ENCODE results near the gene ERC1. TPM values are rescaled to one million over a fixed set of nuclear protein-coding genes. Genes with fewer than 3 reads are reported as not detected.

The ERC1 gene
- total and polyA plus RNA-seq, 8 donors: 34.9 to 64.9 (median 40.8) TPM

- intact Hi-C loops (cut with DNase I): no loop called here
- no peaks in the 10 kb centered on the region for H3K36me3 ChIP-seq
- no peak for DNase-seq
- H3K9me3 ChIP-seq: peaks cover 0 to 21% of the 10 kb centered on the region in 2 donors
- no peak overlapping the region for H3K27ac ChIP-seq
- H3K4me1 ChIP-seq: no peaks in the 10 kb centered on the region
- H3K27me3 ChIP-seq: no peaks in the 10 kb centered on the region
- H3K4me3 ChIP-seq: no peak overlapping the region
- no peak for ATAC-seq
- TF ChIP-seq, protein P1, sequence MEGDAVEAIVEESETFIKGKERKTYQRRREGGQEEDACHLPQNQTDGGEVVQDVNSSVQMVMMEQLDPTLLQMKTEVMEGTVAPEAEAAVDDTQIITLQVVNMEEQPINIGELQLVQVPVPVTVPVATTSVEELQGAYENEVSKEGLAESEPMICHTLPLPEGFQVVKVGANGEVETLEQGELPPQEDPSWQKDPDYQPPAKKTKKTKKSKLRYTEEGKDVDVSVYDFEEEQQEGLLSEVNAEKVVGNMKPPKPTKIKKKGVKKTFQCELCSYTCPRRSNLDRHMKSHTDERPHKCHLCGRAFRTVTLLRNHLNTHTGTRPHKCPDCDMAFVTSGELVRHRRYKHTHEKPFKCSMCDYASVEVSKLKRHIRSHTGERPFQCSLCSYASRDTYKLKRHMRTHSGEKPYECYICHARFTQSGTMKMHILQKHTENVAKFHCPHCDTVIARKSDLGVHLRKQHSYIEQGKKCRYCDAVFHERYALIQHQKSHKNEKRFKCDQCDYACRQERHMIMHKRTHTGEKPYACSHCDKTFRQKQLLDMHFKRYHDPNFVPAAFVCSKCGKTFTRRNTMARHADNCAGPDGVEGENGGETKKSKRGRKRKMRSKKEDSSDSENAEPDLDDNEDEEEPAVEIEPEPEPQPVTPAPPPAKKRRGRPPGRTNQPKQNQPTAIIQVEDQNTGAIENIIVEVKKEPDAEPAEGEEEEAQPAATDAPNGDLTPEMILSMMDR (IDR thresholded peaks at IDR 0.05): no peak
Measured at GRCh38 chr12:1422604-1423315, 431.7 kb downstream of the ERC1 start.

DNA sequence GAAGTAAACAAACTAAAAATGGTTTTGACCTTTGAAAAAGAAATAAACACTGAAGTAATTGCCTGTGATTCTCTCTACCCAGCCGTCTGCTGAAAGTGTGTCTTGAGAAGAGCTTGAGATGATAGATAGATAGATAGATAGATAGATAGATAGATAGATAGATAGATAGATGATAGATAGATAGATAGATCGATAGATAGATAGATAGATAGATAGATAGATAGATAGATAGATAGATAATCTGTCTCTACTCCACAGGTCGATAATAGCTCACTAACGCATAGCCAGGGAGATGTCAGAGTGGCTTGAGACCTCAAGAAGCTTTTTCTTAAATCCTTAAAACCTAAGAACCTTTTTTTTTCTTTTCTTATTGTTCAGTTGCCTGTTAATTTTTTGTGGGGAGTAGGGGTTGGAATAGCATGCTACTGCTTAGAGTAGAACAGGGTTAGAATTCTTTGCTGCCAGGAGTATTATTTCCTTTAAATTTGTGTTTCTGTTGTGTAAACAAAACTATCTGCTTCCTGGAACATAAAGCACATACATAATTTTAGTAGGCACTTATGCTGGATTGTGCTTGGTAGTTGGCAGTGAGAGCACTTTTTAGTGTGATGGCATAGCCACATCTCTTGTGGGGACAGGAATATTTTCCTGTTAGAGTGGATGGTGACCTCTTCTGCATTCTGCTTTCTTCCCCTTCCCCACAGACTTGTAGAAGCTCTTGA lies 433.8 kb downstream of the ERC1 start:
- intact Hi-C loops (cut with DNase I): no loop called here
- ATAC-seq (no peak), DNase-seq (no peak)
- Histone ChIP-seq H3K36me3 (no peaks in the 10 kb centered on the region), H3K9me3 (peaks cover 0 to 21% of the 10 kb centered on the region in 2 donors), H3K27ac (no peak overlapping the region), H3K4me1 (no peaks in the 10 kb centered on the region), H3K27me3 (no peaks in the 10 kb centered on the region), H3K4me3 (no peak overlapping the region)
- TF ChIP-seq, protein P1 (IDR thresholded peaks at IDR 0.05): no peak

DNA sequence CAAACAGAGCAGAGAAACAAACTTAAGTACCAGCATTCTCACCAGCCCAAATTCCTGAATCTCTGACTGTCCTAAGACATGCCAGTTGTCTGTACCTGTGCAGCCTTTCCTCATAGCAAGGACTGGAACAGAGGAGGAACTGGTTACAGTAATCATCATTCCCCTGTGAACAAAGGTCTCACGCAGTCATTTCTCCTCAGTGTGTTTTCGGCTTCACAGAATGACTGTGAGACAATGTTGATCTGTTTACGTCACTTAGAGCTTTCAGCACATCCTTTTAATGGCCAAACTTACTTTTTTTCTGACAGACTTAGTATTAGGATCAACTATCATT lies 434.3 kb downstream of the ERC1 start:
- H3K4me3 ChIP-seq: no peak overlapping the region
- no peak for ATAC-seq

DNA sequence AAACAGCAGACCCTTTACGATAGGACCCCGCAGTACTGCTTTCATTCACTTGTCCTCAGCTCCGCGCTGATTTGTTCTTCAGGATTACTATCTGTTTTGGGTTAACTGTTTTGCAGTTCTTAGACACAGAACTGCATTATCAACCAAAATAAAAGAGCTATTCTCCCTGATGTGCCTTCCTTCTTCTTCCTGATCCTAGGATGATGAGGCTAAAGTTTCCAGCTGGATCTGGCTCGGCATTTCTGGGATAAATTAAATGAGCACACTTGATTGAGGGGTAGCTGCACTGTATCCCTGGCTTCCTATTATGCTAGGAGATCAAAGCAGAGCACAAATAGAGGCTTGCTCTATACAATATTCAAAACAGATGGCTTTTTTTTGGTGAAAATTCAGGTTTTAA lies 437.6 kb downstream of the ERC1 start:
- H3K36me3 ChIP-seq: no peaks in the 10 kb centered on the region
- TF ChIP-seq, protein P1 (IDR thresholded peaks at IDR 0.05): no peak
- H3K4me1 ChIP-seq: no peaks in the 10 kb centered on the region
- DNase-seq (no peak), ATAC-seq (no peak)
- no peaks in the 10 kb centered on the region for H3K27me3 ChIP-seq
- no peaks in the 10 kb centered on the region for H3K9me3 ChIP-seq
- no peak overlapping the region for H3K4me3 ChIP-seq
- intact Hi-C loops (cut with DNase I): no loop called here
- H3K27ac ChIP-seq: no peak overlapping the region

More for the DNA sequence above, 434.3 kb downstream of the ERC1 start:
- no peaks in the 10 kb centered on the region for H3K4me1 ChIP-seq
- TF ChIP-seq, protein P1 (IDR thresholded peaks at IDR 0.05): no peak
- no peak for DNase-seq
- intact Hi-C loops (cut with DNase I): no loop called here
- no peaks in the 10 kb centered on the region for H3K27me3 ChIP-seq
- H3K36me3 ChIP-seq: no peaks in the 10 kb centered on the region
- no peak overlapping the region for H3K27ac ChIP-seq
- peaks cover 0 to 17% of the 10 kb centered on the region in 2 donors for H3K9me3 ChIP-seq

- no peaks in the 10 kb centered on the region for H3K27me3 ChIP-seq
- no peaks in the 10 kb centered on the region for H3K36me3 ChIP-seq
- ATAC-seq: peak; percentile 46
- no peak overlapping the region for H3K27ac ChIP-seq
- intact Hi-C loops (cut with DNase I): no loop called here
- TF ChIP-seq, protein P1 (IDR thresholded peaks at IDR 0.05): no peak
- H3K4me3 ChIP-seq: no peak overlapping the region
- H3K4me1 ChIP-seq: peaks cover 0 to 2% of the 10 kb centered on the region in 2 donors
- no peaks in the 10 kb centered on the region for H3K9me3 ChIP-seq
- no peak for DNase-seq
Measured at GRCh38 chr12:1429980-1430379, 439.0 kb downstream of the ERC1 start.
